GM23248 (cell line): ENCODE measurements around the gene AK8. TPM values are rescaled to one million over a fixed set of nuclear protein-coding genes. Genes with fewer than 3 reads are reported as not detected.

Source experiments
- DNase-seq: peaks from one replicate; pipeline ENCODE4 v3.0.0-alpha.2; 2015
- H2AFZ ChIP-seq: fragments of 200-600 bp; sonication (generic); 2 replicates; pipeline ENCODE4 v1.6.1; 2016; ENCODE audit warnings: antibody characterized with exemption
- H3F3A ChIP-seq: fragments of 200-600 bp; sonication (generic); 2 replicates; pipeline ENCODE4 v1.6.1; 2016; ENCODE audit warnings: mild to moderate bottlenecking, antibody characterized with exemption, mixed run types; ENCODE audit not compliant: insufficient read depth
- H3K27ac ChIP-seq: fragments of 200-600 bp; sonication (generic); 2 replicates; pipeline ENCODE4 v1.5.1; 2016; ENCODE audit warnings: mild to moderate bottlenecking
- H3K27me3 ChIP-seq: fragments of 200-600 bp; sonication (generic); replicated peaks from 2 replicates; pipeline ENCODE4 v1.6.1; 2016; ENCODE audit warnings: mild to moderate bottlenecking; ENCODE audit not compliant: insufficient read depth
- H3K36me3 ChIP-seq: fragments of 200-600 bp; sonication (generic); 2 replicates; pipeline ENCODE4 v1.6.1; 2016; ENCODE audit warnings: low read depth, mild to moderate bottlenecking
- H3K4me1 ChIP-seq: fragments of 200-600 bp; sonication (generic); 2 replicates; pipeline ENCODE4 v1.6.1; 2016; ENCODE audit warnings: mild to moderate bottlenecking; ENCODE audit not compliant: insufficient read depth
- H3K4me2 ChIP-seq: fragments of 200-600 bp; sonication (generic); one replicate; pipeline ENCODE4 v1.6.1; 2016; ENCODE audit warnings: mild to moderate bottlenecking; ENCODE audit not compliant: unreplicated experiment
- H3K4me3 ChIP-seq: fragments of 200-600 bp; sonication (generic); 2 replicates; pipeline ENCODE4 v1.5.1; 2016; ENCODE audit warnings: mild to moderate bottlenecking
- H3K79me2 ChIP-seq: fragments of 200-600 bp; sonication (generic); 2 replicates; pipeline ENCODE4 v1.6.1; 2016; ENCODE audit warnings: mild to moderate bottlenecking; ENCODE audit not compliant: insufficient read depth
- H3K9ac ChIP-seq: fragments of 200-600 bp; sonication (generic); 2 replicates; pipeline ENCODE4 v1.6.1; 2016; ENCODE audit warnings: mild to moderate bottlenecking
- H3K9me2 ChIP-seq: fragments of 200-600 bp; sonication (generic); 2 replicates; pipeline ENCODE4 v1.6.1; 2016; ENCODE audit warnings: mixed run types, mild to moderate bottlenecking, moderate library complexity; ENCODE audit not compliant: insufficient read depth
- H3K9me3 ChIP-seq: fragments of 200-600 bp; sonication (generic); one replicate; pipeline ENCODE4 v1.6.1; 2017; ENCODE audit warnings: low read depth
- H4K20me1 ChIP-seq: fragments of 200-600 bp; sonication (generic); 2 replicates; pipeline ENCODE4 v1.6.0; 2016; ENCODE audit not compliant: insufficient read depth
- EZH2 ChIP-seq: fragments of 200-600 bp; sonication (generic); IDR thresholded peaks from 2 replicates; pipeline ENCODE4 v1.6.1; 2018; ENCODE audit warnings: antibody characterized with exemption, mild to moderate bottlenecking; ENCODE audit not compliant: insufficient read depth, poor library complexity, severe bottlenecking
- EZH2phosphoT487 ChIP-seq: fragments of 200-600 bp; sonication (generic); IDR thresholded peaks from 2 replicates; pipeline ENCODE4 v1.6.1; 2018; ENCODE audit warnings: antibody characterized with exemption, moderate library complexity, mild to moderate bottlenecking, low read depth; ENCODE audit not compliant: insufficient read depth
- WGBS, 2 experiments: methylation state at CpG; one replicate each; pipeline ENCODE4 v1.1.6; 2015 to 2017; ENCODE audit warnings: low lambda C conversion rate in 2 of 2, low coverage in 1 of 2; ENCODE audit errors: missing lambda C conversion rate in 2 of 2; 5-methylcytosine and 5-hydroxymethylcytosine counted together
- in situ Hi-C: fragments of 300-500 bp; cut with MboI; formaldehyde crosslinking; loops from 2 replicates; pipeline ENCODE4 v1.15.0; 2020
- polyA plus RNA-seq: library from polyadenylated mRNA; unstranded; fragments of >200 nt; fragmentation: Nextera tagmentation; extraction: Ambion mirVana; gene quantifications from 2 replicates; pipeline ENCODE4 v1.2.1, GENCODE V29; 2016
- total RNA-seq: library from RNA; depleted of rRNA; stranded (reverse); fragments of >200 nt; shearing (Covaris generic); gene quantifications from 2 replicates; pipeline ENCODE4 v1.2.3, GENCODE V29; 2014

The AK8 gene
- total and polyA plus RNA-seq, 2 experiments from 2014 or later, result 0.32 to 0.89 TPM

GRCh38 chr9:132811985-132812384 is 66.1 kb downstream of the AK8 start:
- DNase-seq, result no peak
- no peak for TF ChIP-seq EZH2
- no peak for TF ChIP-seq EZH2phosphoT487
- Histone ChIP-seq H2AFZ (no peak overlapping the region), H3K79me2 (no peaks in the 10 kb centered on the region), H3F3A (no peaks in the 10 kb centered on the region), H3K4me3 (no peak overlapping the region), H4K20me1 (no peaks in the 10 kb centered on the region), H3K9me3 (no peaks in the 10 kb centered on the region), H3K27ac (no peak overlapping the region), H3K4me2 (no peak overlapping the region), H3K4me1 (no peaks in the 10 kb centered on the region), H3K27me3 (peaks cover 43% of the 10 kb centered on the region), H3K9ac (no peak overlapping the region), H3K9me2 (no peaks in the 10 kb centered on the region), H3K36me3 (no peaks in the 10 kb centered on the region)
- WGBS, 2 experiments, result 58 to 68% methylated on average over 3 to 6 of the region's 6 CpGs
- in situ Hi-C loops, result no loop called here

GRCh38 chr9:132810314-132810713 is 67.8 kb downstream of the AK8 start:
- Histone ChIP-seq H3K9ac (no peak overlapping the region), H3K4me1 (no peaks in the 10 kb centered on the region), H3F3A (no peaks in the 10 kb centered on the region), H3K36me3 (no peaks in the 10 kb centered on the region), H3K9me3 (no peaks in the 10 kb centered on the region), H3K27ac (no peak overlapping the region), H3K27me3 (peaks cover 50% of the 10 kb centered on the region), H3K79me2 (no peaks in the 10 kb centered on the region), H3K4me3 (no peak overlapping the region), H2AFZ (no peak overlapping the region), H3K9me2 (no peaks in the 10 kb centered on the region), H4K20me1 (no peaks in the 10 kb centered on the region), H3K4me2 (no peak overlapping the region)
- WGBS, 2 experiments, result 73 to 76% methylated on average over 11 of the region's 11 CpGs
- DNase-seq, result no peak
- in situ Hi-C loops, result no loop called here
- TF ChIP-seq EZH2 (no peak), EZH2phosphoT487 (no peak)

GRCh38 chr9:132809677-132810271 is 68.3 kb downstream of the AK8 start:
- in situ Hi-C loops, result no loop called here
- H3K36me3 ChIP-seq, result no peaks in the 10 kb centered on the region
- no peaks in the 10 kb centered on the region for H3K4me1 ChIP-seq
- no peak overlapping the region for H2AFZ ChIP-seq
- H3K4me3 ChIP-seq, result no peak overlapping the region
- no peak for TF ChIP-seq EZH2
- TF ChIP-seq EZH2phosphoT487, result no peak
- peaks cover 47% of the 10 kb centered on the region for H3K27me3 ChIP-seq
- no peak overlapping the region for H3K4me2 ChIP-seq
- H3K9me3 ChIP-seq, result no peaks in the 10 kb centered on the region
- no peak overlapping the region for H3K27ac ChIP-seq
- H3K9ac ChIP-seq, result no peak overlapping the region
- H3K9me2 ChIP-seq, result no peaks in the 10 kb centered on the region
- no peak for DNase-seq
- H4K20me1 ChIP-seq, result no peaks in the 10 kb centered on the region
- WGBS, 2 experiments, result 54 to 60% methylated on average over 11 of the region's 11 CpGs
- no peaks in the 10 kb centered on the region for H3F3A ChIP-seq
- no peaks in the 10 kb centered on the region for H3K79me2 ChIP-seq

GRCh38 chr9:132808645-132809044 is 69.4 kb downstream of the AK8 start:
- no peaks in the 10 kb centered on the region for H3K79me2 ChIP-seq
- H3K4me2 ChIP-seq, result no peak overlapping the region
- H3K36me3 ChIP-seq, result no peaks in the 10 kb centered on the region
- no peaks in the 10 kb centered on the region for H3F3A ChIP-seq
- no peaks in the 10 kb centered on the region for H3K4me1 ChIP-seq
- no peaks in the 10 kb centered on the region for H4K20me1 ChIP-seq
- H2AFZ ChIP-seq, result no peak overlapping the region
- in situ Hi-C loops, result no loop called here
- DNase-seq, result no peak
- H3K9me3 ChIP-seq, result no peaks in the 10 kb centered on the region
- no peak overlapping the region for H3K4me3 ChIP-seq
- WGBS, 2 experiments, result 62 to 64% methylated on average over 6 of the region's 6 CpGs
- peaks cover 42% of the 10 kb centered on the region for H3K27me3 ChIP-seq
- no peak for TF ChIP-seq EZH2phosphoT487
- TF ChIP-seq EZH2, result no peak
- no peaks in the 10 kb centered on the region for H3K9me2 ChIP-seq
- no peak overlapping the region for H3K9ac ChIP-seq
- H3K27ac ChIP-seq, result no peak overlapping the region
